Liver (tissue), 9 donors: ENCODE data around the gene IRAK3. TPM values are rescaled to one million over a fixed set of nuclear protein-coding genes. Genes with fewer than 3 reads are reported as not detected.

Source experiments
- DNase-seq: peaks from one replicate; pipeline ENCODE4 v3.0.0-alpha.2; 2017; ENCODE audit warnings: low spot score
- H3K27ac ChIP-seq, 2 donors: one replicate each; pipeline ENCODE4 v1.7.0; 2013; ENCODE audit warnings: inconsistent platforms in 2 of 2, low read length in 2 of 2, control low read depth in 1 of 2, low read depth in 1 of 2, mild to moderate bottlenecking in 1 of 2
- H3K27me3 ChIP-seq, 4 donors: one replicate each; pipeline versions ENCODE4 v1.6.1 to v1.7.0; 2013; ENCODE audit warnings: low read length in 3 of 4, inconsistent platforms in 1 of 4, mild to moderate bottlenecking in 1 of 4, moderate library complexity in 1 of 4; ENCODE audit not compliant: control insufficient read depth in 4 of 4, insufficient read depth in 4 of 4
- H3K36me3 ChIP-seq, 4 donors: one replicate each; pipeline versions ENCODE4 v1.6.1 to v1.7.0; 2013; ENCODE audit warnings: low read length in 3 of 4, mild to moderate bottlenecking in 3 of 4, low read depth in 1 of 4, moderate library complexity in 1 of 4; ENCODE audit not compliant: control insufficient read depth in 4 of 4, insufficient read depth in 3 of 4
- H3K4me1 ChIP-seq, 4 donors: one replicate each; pipeline versions ENCODE4 v1.6.1 to v1.7.0; 2013; ENCODE audit warnings: low read length in 3 of 4, mild to moderate bottlenecking in 3 of 4, moderate library complexity in 1 of 4; ENCODE audit not compliant: control insufficient read depth in 4 of 4, insufficient read depth in 4 of 4
- H3K4me3 ChIP-seq, 3 donors: one replicate each; pipeline versions ENCODE4 v1.6.1 to v1.7.0; 2013; ENCODE audit warnings: low read length in 3 of 3, control low read depth in 1 of 3, low read depth in 1 of 3, mild to moderate bottlenecking in 1 of 3
- H3K9ac ChIP-seq, 2 donors: one replicate each; pipeline ENCODE4 v1.7.0; 2013; ENCODE audit warnings: low read length in 2 of 2, mild to moderate bottlenecking in 2 of 2, moderate library complexity in 2 of 2, control low read depth in 1 of 2, low read depth in 1 of 2
- H3K9me3 ChIP-seq, 4 donors: one replicate each; pipeline versions ENCODE4 v1.6.1 to v1.7.0; 2013; ENCODE audit warnings: low read length in 3 of 4; ENCODE audit not compliant: control insufficient read depth in 4 of 4
- ATF3 ChIP-seq: IDR thresholded peaks from 2 replicates; pipeline ENCODE4 v1.6.1; 2016; ENCODE audit warnings: antibody characterized with exemption
- CTCF ChIP-seq: fragments of 150-350 bp; IDR thresholded peaks from 2 replicates; pipeline ENCODE4 v1.5.1; 2017; ENCODE audit warnings: improper control_type of control experiment, low read depth, low read length; ENCODE audit not compliant: missing input control
- EGR1 ChIP-seq, 2 donors: IDR thresholded peaks; 2 replicates each; pipeline ENCODE4 v1.6.1; 2016 to 2018; ENCODE audit warnings: antibody characterized with exemption in 2 of 2, low read depth in 2 of 2
- FOXA1 ChIP-seq: IDR thresholded peaks from 2 replicates; pipeline ENCODE4 v1.6.1; 2016; ENCODE audit warnings: antibody characterized with exemption
- FOXA2 ChIP-seq: IDR thresholded peaks from 2 replicates; pipeline ENCODE4 v1.6.1; 2016; ENCODE audit warnings: antibody characterized with exemption
- GABPA ChIP-seq, 2 donors: IDR thresholded peaks in 1 of 2; conservative IDR thresholded peaks in 1 of 2; 2 replicates each; pipeline ENCODE4 v1.6.1; 2016; ENCODE audit warnings: antibody characterized with exemption in 2 of 2, mild to moderate bottlenecking in 1 of 2, moderate library complexity in 1 of 2
- HNF4A ChIP-seq, 2 donors: conservative IDR thresholded peaks; 2 replicates each; pipeline ENCODE4 v1.6.1; 2016; ENCODE audit warnings: antibody characterized with exemption in 2 of 2, mild to moderate bottlenecking in 2 of 2
- HNF4G ChIP-seq: IDR thresholded peaks from 2 replicates; pipeline ENCODE4 v1.6.1; 2016; ENCODE audit warnings: antibody characterized with exemption
- JUND ChIP-seq, 2 donors: IDR thresholded peaks; 2 replicates each; pipeline ENCODE4 v1.6.1; 2016; ENCODE audit warnings: antibody characterized with exemption in 2 of 2
- NR2F2 ChIP-seq: IDR thresholded peaks from 2 replicates; pipeline ENCODE4 v1.6.1; 2016; ENCODE audit warnings: antibody characterized with exemption
- RAD21 ChIP-seq, 2 donors: IDR thresholded peaks; 2 replicates each; pipeline ENCODE4 v1.6.1; 2016; ENCODE audit warnings: antibody characterized with exemption in 2 of 2, mild to moderate bottlenecking in 2 of 2
- REST ChIP-seq: IDR thresholded peaks from 2 replicates; pipeline ENCODE4 v1.6.1; 2016; ENCODE audit warnings: antibody characterized with exemption, mild to moderate bottlenecking
- RXRA ChIP-seq, 2 donors: IDR thresholded peaks; 2 replicates each; pipeline ENCODE4 v1.6.1; 2017 to 2018; ENCODE audit warnings: antibody characterized with exemption in 2 of 2, mild to moderate bottlenecking in 1 of 2
- SP1 ChIP-seq: IDR thresholded peaks from 2 replicates; pipeline ENCODE4 v1.6.1; 2018; ENCODE audit warnings: antibody characterized with exemption, mild to moderate bottlenecking
- TAF1 ChIP-seq: conservative IDR thresholded peaks from 2 replicates; pipeline ENCODE4 v1.6.1; 2016; ENCODE audit warnings: antibody characterized with exemption, mild to moderate bottlenecking
- YY1 ChIP-seq: IDR thresholded peaks from 2 replicates; pipeline ENCODE4 v1.6.1; 2016; ENCODE audit warnings: antibody characterized with exemption, mild to moderate bottlenecking
- WGBS: extraction: QIAGEN DNeasy Blood & Tissue Kit; methylation state at CpG from one replicate; pipeline ENCODE4 v1.1.7; 2013; 5-methylcytosine and 5-hydroxymethylcytosine counted together
- polyA plus RNA-seq, 2 donors: library from polyadenylated mRNA; stranded (reverse) in 1 of 2; unstranded in 1 of 2; fragments of 200-250 nt in 1 of 2; fragments of >200 nt in 1 of 2; fragmentation: Nextera tagmentation in 1 of 2; extraction: Ambion mirVana in 1 of 2; gene quantifications; one replicate each; pipeline versions ENCODE4 v1.2.1 to v1.2.3, GENCODE V29; 2013 to 2015
- total RNA-seq, 2 donors: library from RNA; depleted of rRNA; stranded (reverse); fragments of >200 nt; gene quantifications; one replicate each; pipeline ENCODE4 v1.2.3, GENCODE V29; 2014
- TF ChIP-seq, protein P1 (sequence below): IDR thresholded peaks from 2 replicates; pipeline ENCODE4 v1.6.1; 2016; ENCODE audit warnings: antibody characterized with exemption
- TF ChIP-seq, protein P2 (sequence below): IDR thresholded peaks from 2 replicates; pipeline ENCODE4 v1.6.1; 2016; ENCODE audit warnings: antibody characterized with exemption
- donor health status: healthy.
- donor health status: healthy.
- donor health status: healthy.
- donor health status: healthy.
- donor health status: healthy.

IRAK3 gene
- total and polyA plus RNA-seq, 4 donors = 1.1 to 8.6 (median 3.5) TPM

DNA sequence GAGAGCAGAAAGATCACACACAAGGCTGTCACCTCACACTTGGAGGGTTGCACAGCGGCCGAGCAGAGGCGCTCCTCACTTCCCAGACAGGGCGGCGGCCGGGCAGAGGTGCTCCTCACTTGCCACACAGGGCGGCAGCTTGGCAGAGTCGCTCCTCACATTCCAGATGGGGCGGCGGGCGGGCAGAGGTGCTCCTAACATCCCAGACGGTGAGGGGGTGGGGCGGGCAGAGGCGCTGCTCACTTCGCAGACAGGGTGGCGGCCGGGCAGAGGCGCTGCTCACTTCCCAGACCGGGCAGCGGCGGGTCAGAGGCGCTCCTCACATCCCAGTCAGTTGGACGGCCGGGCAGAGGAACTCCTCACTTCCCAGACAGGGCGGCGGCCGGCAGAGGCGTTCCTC is 28.3 kb upstream of the IRAK3 start:
- no peak for DNase-seq
- H3K9me3 ChIP-seq = no peaks in the 10 kb centered on the region
- TF ChIP-seq RXRA (IDR thresholded peaks at IDR 0.05) (no peak), FOXA2 (no peak), REST (no peak), JUND (IDR thresholded peaks at IDR 0.05) (no peak), TAF1 (no peak), CTCF (no peak), RAD21 (IDR thresholded peaks at IDR 0.05) (no peak), HNF4G (no peak), EGR1 (IDR thresholded peaks at IDR 0.05; ENCODE audit: low read depth in 2 of 2) (no peak), FOXA1 (no peak), ATF3 (no peak), SP1 (no peak), GABPA (IDR thresholded peaks at IDR 0.05 in 1 of 2, conservative IDR thresholded peaks at IDR 0.05 in 1 of 2) (no peak), YY1 (no peak), NR2F2 (no peak), HNF4A (conservative IDR thresholded peaks at IDR 0.05) (no peak)
- TF ChIP-seq, protein P1, sequence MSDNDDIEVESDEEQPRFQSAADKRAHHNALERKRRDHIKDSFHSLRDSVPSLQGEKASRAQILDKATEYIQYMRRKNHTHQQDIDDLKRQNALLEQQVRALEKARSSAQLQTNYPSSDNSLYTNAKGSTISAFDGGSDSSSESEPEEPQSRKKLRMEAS = no peak
- TF ChIP-seq, protein P2, sequence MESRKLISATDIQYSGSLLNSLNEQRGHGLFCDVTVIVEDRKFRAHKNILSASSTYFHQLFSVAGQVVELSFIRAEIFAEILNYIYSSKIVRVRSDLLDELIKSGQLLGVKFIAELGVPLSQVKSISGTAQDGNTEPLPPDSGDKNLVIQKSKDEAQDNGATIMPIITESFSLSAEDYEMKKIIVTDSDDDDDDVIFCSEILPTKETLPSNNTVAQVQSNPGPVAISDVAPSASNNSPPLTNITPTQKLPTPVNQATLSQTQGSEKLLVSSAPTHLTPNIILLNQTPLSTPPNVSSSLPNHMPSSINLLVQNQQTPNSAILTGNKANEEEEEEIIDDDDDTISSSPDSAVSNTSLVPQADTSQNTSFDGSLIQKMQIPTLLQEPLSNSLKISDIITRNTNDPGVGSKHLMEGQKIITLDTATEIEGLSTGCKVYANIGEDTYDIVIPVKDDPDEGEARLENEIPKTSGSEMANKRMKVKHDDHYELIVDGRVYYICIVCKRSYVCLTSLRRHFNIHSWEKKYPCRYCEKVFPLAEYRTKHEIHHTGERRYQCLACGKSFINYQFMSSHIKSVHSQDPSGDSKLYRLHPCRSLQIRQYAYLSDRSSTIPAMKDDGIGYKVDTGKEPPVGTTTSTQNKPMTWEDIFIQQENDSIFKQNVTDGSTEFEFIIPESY = no peak
- H3K27me3 ChIP-seq = no peaks in the 10 kb centered on the region
- peaks cover 3 to 7% (median 4%) of the 10 kb centered on the region in 4 donors for H3K36me3 ChIP-seq
- no peak overlapping the region for H3K4me3 ChIP-seq
- H3K27ac ChIP-seq = no peak overlapping the region
- 95% methylated on average over 28 of the region's 28 CpGs for WGBS
- no peak overlapping the region for H3K9ac ChIP-seq
- no peaks in the 10 kb centered on the region for H3K4me1 ChIP-seq
